Muscle layer of colon (tissue), 2 donors: ENCODE data around the gene OTOG.

Source experiments
- H3K27ac ChIP-seq: one replicate; pipeline ENCODE4 v1.7.0; 2013; ENCODE audit warnings: low read depth, mild to moderate bottlenecking, low read length, moderate library complexity
- H3K27me3 ChIP-seq, 2 donors: one replicate each; pipeline ENCODE4 v1.7.0; 2013; ENCODE audit warnings: low read length in 2 of 2, mild to moderate bottlenecking in 2 of 2; ENCODE audit not compliant: insufficient read depth in 2 of 2, control insufficient read depth in 1 of 2
- H3K36me3 ChIP-seq: one replicate; pipeline ENCODE4 v1.7.0; 2013; ENCODE audit warnings: mild to moderate bottlenecking, low read length; ENCODE audit not compliant: insufficient read depth
- H3K4me1 ChIP-seq: one replicate; pipeline ENCODE4 v1.7.0; 2013; ENCODE audit warnings: mild to moderate bottlenecking, low read length; ENCODE audit not compliant: insufficient read depth
- H3K4me3 ChIP-seq, 2 donors: one replicate each; pipeline ENCODE4 v1.7.0; 2013; ENCODE audit warnings: low read length in 2 of 2, low read depth in 1 of 2, mild to moderate bottlenecking in 1 of 2, moderate library complexity in 1 of 2
- H3K9ac ChIP-seq: one replicate; pipeline ENCODE4 v1.7.0; 2013; ENCODE audit warnings: low read length
- H3K9me3 ChIP-seq: one replicate; pipeline ENCODE4 v1.7.0; 2013; ENCODE audit warnings: mild to moderate bottlenecking, low read length
- donor health status: abdominal sarcoma.
- donor health status: Adenocarcinoma of cecum.

Gene OTOG

GRCh38 chr11:17596310-17596669 is 49.2 kb downstream of the OTOG start:
- Histone ChIP-seq H3K4me1 (no peaks in the 10 kb centered on the region), H3K9me3 (no peaks in the 10 kb centered on the region), H3K36me3 (no peaks in the 10 kb centered on the region), H3K4me3 (no peak overlapping the region), H3K27ac (no peak overlapping the region), H3K27me3 (no peaks in the 10 kb centered on the region), H3K9ac (no peak overlapping the region)

GRCh38 chr11:17596711-17597110 is 49.7 kb downstream of the OTOG start:
- Histone ChIP-seq H3K9me3 (no peaks in the 10 kb centered on the region), H3K9ac (no peak overlapping the region), H3K4me1 (no peaks in the 10 kb centered on the region), H3K36me3 (no peaks in the 10 kb centered on the region), H3K4me3 (no peak overlapping the region), H3K27ac (no peak overlapping the region), H3K27me3 (no peaks in the 10 kb centered on the region)

GRCh38 chr11:17597770-17598169 is 50.7 kb downstream of the OTOG start:
- H3K36me3 ChIP-seq: no peaks in the 10 kb centered on the region

GRCh38 chr11:17598700-17599459 is 51.8 kb downstream of the OTOG start:
- H3K9me3 ChIP-seq: no peaks in the 10 kb centered on the region
- H3K4me1 ChIP-seq: no peaks in the 10 kb centered on the region
- H3K27me3 ChIP-seq: no peaks in the 10 kb centered on the region

More at GRCh38 chr11:17597770-17598169, 50.7 kb downstream of the OTOG start:
- Histone ChIP-seq H3K27ac (no peak overlapping the region), H3K9me3 (no peaks in the 10 kb centered on the region), H3K4me1 (no peaks in the 10 kb centered on the region), H3K27me3 (no peaks in the 10 kb centered on the region), H3K4me3 (no peak overlapping the region), H3K9ac (no peak overlapping the region)

GRCh38 chr11:17599460-17599925 is 52.4 kb downstream of the OTOG start:
- Histone ChIP-seq H3K9ac (no peak overlapping the region), H3K27me3 (no peaks in the 10 kb centered on the region), H3K36me3 (no peaks in the 10 kb centered on the region), H3K27ac (no peak overlapping the region), H3K9me3 (no peaks in the 10 kb centered on the region), H3K4me3 (no peak overlapping the region), H3K4me1 (no peaks in the 10 kb centered on the region)

More at GRCh38 chr11:17598700-17599459, 51.8 kb downstream of the OTOG start:
- Histone ChIP-seq H3K27ac (no peak overlapping the region), H3K9ac (no peak overlapping the region), H3K36me3 (no peaks in the 10 kb centered on the region), H3K4me3 (no peak overlapping the region)

GRCh38 chr11:17600316-17601255 is 53.5 kb downstream of the OTOG start:
- no peaks in the 10 kb centered on the region for H3K36me3 ChIP-seq

GRCh38 chr11:17601256-17601671 is 54.2 kb downstream of the OTOG start:
- Histone ChIP-seq H3K4me1 (no peaks in the 10 kb centered on the region), H3K9me3 (no peaks in the 10 kb centered on the region), H3K4me3 (no peak overlapping the region), H3K27ac (no peak overlapping the region), H3K27me3 (no peaks in the 10 kb centered on the region), H3K36me3 (no peaks in the 10 kb centered on the region), H3K9ac (no peak overlapping the region)

More at GRCh38 chr11:17600316-17601255, 53.5 kb downstream of the OTOG start:
- no peaks in the 10 kb centered on the region for H3K9me3 ChIP-seq
- no peaks in the 10 kb centered on the region for H3K27me3 ChIP-seq
- no peak overlapping the region for H3K9ac ChIP-seq
- no peaks in the 10 kb centered on the region for H3K4me1 ChIP-seq
- H3K27ac ChIP-seq: no peak overlapping the region
- H3K4me3 ChIP-seq: no peak overlapping the region

- H3K27ac ChIP-seq: no peak overlapping the region
- no peaks in the 10 kb centered on the region for H3K27me3 ChIP-seq
- H3K9me3 ChIP-seq: no peaks in the 10 kb centered on the region
- no peak overlapping the region for H3K9ac ChIP-seq
- no peak overlapping the region for H3K4me3 ChIP-seq
- no peaks in the 10 kb centered on the region for H3K36me3 ChIP-seq
- no peaks in the 10 kb centered on the region for H3K4me1 ChIP-seq
Measured at GRCh38 chr11:17601676-17602075, 54.6 kb downstream of the OTOG start.

GRCh38 chr11:17602105-17603001 is 55.3 kb downstream of the OTOG start:
- Histone ChIP-seq H3K9ac (no peak overlapping the region), H3K27ac (no peak overlapping the region), H3K4me1 (no peaks in the 10 kb centered on the region), H3K9me3 (no peaks in the 10 kb centered on the region), H3K36me3 (no peaks in the 10 kb centered on the region), H3K4me3 (no peak overlapping the region), H3K27me3 (no peaks in the 10 kb centered on the region)

GRCh38 chr11:17603056-17603825 is 56.2 kb downstream of the OTOG start:
- Histone ChIP-seq H3K9me3 (no peaks in the 10 kb centered on the region), H3K27ac (no peak overlapping the region), H3K9ac (no peak overlapping the region), H3K36me3 (no peaks in the 10 kb centered on the region), H3K4me1 (no peaks in the 10 kb centered on the region), H3K27me3 (no peaks in the 10 kb centered on the region), H3K4me3 (no peak overlapping the region)
